ENCODE results near the gene ORC4. TPM values are rescaled to one million over a fixed set of nuclear protein-coding genes. Genes with fewer than 3 reads are reported as not detected.

The ORC4 gene
- total RNA-seq, 1 experiment from 2014 or later, result 72.9 TPM

GRCh38 chr2:147888680-147889079, 131.9 kb downstream of the ORC4 start:
- H3K18ac ChIP-seq (ENCODE audit: insufficient read length, low read depth, low read length), result no peak overlapping the region

More at GRCh38 chr2:147888680-147889079, 131.9 kb downstream of the ORC4 start:
- Histone ChIP-seq H3K56ac (ENCODE audit: insufficient read length, low read depth, low read length) (no peak overlapping the region), H2BK12ac (ENCODE audit: insufficient read length, low read depth, low read length) (no peak overlapping the region), H3K27me3 (ENCODE audit: insufficient read depth, low read length) (no peaks in the 10 kb centered on the region), H3K9ac (ENCODE audit: extremely low read depth, insufficient read length, low read length) (no peak overlapping the region), H2BK20ac (ENCODE audit: low read depth, low read length, poor library complexity, severe bottlenecking) (no peak overlapping the region), H4K91ac (ENCODE audit: insufficient read length, low read depth, low read length) (no peak overlapping the region), H4K20me1 (ENCODE audit: control insufficient read depth, insufficient read depth, insufficient read length) (no peaks in the 10 kb centered on the region), H4K5ac (ENCODE audit: insufficient read length, low read depth, low read length) (no peak overlapping the region), H4K8ac (replicated peaks; ENCODE audit: insufficient read length, low read depth, low read length) (no peak overlapping the region), H2BK15ac (ENCODE audit: low read depth, low read length) (no peak overlapping the region), H3K14ac (ENCODE audit: insufficient read depth, low read length) (no peak overlapping the region), H2AK5ac (ENCODE audit: insufficient read length, low read length) (no peak overlapping the region), H3K79me2 (ENCODE audit: insufficient read depth, low read length) (peaks cover 4% of the 10 kb centered on the region; the same call in 1 of the 2 replicates), H3K4ac (ENCODE audit: low read depth, low read length) (no peak overlapping the region), H3K23me2 (ENCODE audit: insufficient read length, low read depth, low read length, poor library complexity, severe bottlenecking) (no peaks in the 10 kb centered on the region), H2AFZ (ENCODE audit: low read length) (no peak overlapping the region), H3K23ac (ENCODE audit: insufficient read length, low read depth, low read length) (no peak overlapping the region), H2BK120ac (ENCODE audit: low read depth, low read length, poor library complexity, severe bottlenecking) (no peak overlapping the region), H3K4me2 (ENCODE audit: insufficient read depth, insufficient read length, low read length) (no peak overlapping the region), H3K9me3 (ENCODE audit: control insufficient read depth, low read depth, low read length) (no peaks in the 10 kb centered on the region), H3K79me1 (ENCODE audit: insufficient read depth, low read depth, low read length, poor library complexity, severe bottlenecking) (no peaks in the 10 kb centered on the region), H3T11ph (ENCODE audit: low read length) (no peak overlapping the region), H3K27ac (ENCODE audit: insufficient read length, low read depth, low read length) (no peak overlapping the region), H2BK5ac (ENCODE audit: insufficient read length, low read length) (no peak overlapping the region), H3K4me1 (ENCODE audit: insufficient read depth, low read length) (no peaks in the 10 kb centered on the region)
- Mint-ChIP-seq H3K4me1 (peaks cover 13 to 24% of the 10 kb centered on the region in 2 experiments), H3K27ac (peak overlapping the region in 1 of 3 experiments; percentile 56; a peak in 1 of 7 replicates), H3K27me3 (ENCODE audit: low read depth) (no peaks in the 10 kb centered on the region), H3K9me3 (no peaks in the 10 kb centered on the region; a peak in 1 of 5 replicates), H3K4me3 (no peak overlapping the region), H3K36me3 (ENCODE audit: insufficient read depth in 1 of 3, low read depth in 3 of 3) (no peaks in the 10 kb centered on the region)
- WGBS (ENCODE audit: extremely low coverage, insufficient read length, low lambda C conversion rate), result no CpG with 5 or more reads among the region's 3 CpGs
- TF ChIP-seq CTCF (conservative IDR thresholded peaks at IDR 0.05), result no peak
- DNase-seq, result no peak
